LNCAP (cell line): ENCODE data around the gene SNRPN.

Experiments used
- TF ChIP-seq, protein P1 (sequence below): fragments of 450-650 bp; IDR thresholded peaks from 2 replicates; pipeline ENCODE4 v1.5.1; 2017; ENCODE audit warnings: mild to moderate bottlenecking

The SNRPN gene

DNA sequence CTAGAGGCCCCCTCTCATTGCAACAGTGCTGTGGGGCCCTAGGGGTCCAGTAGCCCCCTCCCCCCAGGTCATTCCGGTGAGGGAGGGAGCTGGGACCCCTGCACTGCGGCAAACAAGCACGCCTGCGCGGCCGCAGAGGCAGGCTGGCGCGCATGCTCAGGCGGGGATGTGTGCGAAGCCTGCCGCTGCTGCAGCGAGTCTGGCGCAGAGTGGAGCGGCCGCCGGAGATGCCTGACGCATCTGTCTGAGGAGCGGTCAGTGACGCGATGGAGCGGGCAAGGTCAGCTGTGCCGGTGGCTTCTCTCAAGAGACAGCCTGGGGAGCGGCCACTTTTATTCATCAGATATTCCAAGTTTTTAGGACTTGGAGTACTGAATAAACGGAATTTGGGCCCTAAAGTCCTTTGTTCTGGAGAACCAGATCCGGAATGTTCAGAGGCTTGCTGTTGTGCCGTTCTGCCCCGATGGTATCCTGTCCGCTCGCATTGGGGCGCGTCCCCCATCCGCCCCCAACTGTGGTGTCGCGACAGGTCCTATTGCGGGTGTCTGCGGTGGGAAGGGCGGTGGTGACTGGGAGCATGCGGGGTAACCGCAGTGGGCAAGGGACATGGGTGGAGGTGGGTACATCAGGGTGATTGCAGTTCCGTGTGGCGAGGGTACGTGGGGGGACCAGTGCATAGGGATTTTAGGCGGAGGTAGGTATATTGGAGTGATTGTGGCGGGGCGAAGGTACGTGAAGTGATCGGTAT is at the start of gene SNRPN, which contains the start of gene SNURF:
TSS of gene SNRPN (plus strand) at position 205 of the 748 bp plus-strand sequence. CDS start 19,467 bp downstream, outside the sequence.
TSS of gene SNURF (plus strand) at position 205 of the 748 bp plus-strand sequence. CDS start at position 267, 62 bp downstream.
- TF ChIP-seq, protein P1, sequence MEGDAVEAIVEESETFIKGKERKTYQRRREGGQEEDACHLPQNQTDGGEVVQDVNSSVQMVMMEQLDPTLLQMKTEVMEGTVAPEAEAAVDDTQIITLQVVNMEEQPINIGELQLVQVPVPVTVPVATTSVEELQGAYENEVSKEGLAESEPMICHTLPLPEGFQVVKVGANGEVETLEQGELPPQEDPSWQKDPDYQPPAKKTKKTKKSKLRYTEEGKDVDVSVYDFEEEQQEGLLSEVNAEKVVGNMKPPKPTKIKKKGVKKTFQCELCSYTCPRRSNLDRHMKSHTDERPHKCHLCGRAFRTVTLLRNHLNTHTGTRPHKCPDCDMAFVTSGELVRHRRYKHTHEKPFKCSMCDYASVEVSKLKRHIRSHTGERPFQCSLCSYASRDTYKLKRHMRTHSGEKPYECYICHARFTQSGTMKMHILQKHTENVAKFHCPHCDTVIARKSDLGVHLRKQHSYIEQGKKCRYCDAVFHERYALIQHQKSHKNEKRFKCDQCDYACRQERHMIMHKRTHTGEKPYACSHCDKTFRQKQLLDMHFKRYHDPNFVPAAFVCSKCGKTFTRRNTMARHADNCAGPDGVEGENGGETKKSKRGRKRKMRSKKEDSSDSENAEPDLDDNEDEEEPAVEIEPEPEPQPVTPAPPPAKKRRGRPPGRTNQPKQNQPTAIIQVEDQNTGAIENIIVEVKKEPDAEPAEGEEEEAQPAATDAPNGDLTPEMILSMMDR = no peak

DNA sequence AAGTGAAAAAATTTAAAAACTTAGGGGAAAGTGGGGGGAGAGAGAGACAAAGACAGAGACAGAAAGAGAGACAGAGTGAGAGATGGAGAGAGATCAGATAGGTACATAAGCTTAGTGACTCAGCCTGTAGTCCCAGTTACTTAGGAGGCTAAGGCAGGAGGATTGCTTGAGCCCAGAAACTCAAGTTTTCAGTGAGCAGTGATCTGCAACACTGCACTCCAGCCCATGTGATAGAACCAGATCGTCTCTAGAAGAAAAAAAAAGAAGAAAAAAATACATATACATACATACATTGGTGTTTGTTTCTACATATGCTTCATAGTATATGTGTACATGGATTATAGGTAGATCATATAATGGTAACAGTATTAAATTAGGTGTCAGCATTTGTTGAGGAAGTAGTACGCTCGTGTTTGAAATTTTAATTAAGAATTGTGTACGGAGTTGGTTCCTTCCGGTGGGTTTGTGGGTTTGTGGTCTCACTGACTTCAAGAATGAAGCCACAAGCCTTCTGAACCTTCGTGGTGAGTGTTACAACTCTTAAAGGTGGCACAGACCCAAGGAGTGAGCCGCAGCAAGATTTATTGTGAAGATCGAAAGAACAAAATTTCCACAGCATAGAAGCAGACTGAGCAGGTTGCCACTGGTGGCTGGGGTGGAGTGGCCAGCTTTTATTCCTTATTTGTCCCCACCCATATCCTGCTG is 38.3 kb upstream of the SNRPN start:
- TF ChIP-seq, protein P1 = no peak

DNA sequence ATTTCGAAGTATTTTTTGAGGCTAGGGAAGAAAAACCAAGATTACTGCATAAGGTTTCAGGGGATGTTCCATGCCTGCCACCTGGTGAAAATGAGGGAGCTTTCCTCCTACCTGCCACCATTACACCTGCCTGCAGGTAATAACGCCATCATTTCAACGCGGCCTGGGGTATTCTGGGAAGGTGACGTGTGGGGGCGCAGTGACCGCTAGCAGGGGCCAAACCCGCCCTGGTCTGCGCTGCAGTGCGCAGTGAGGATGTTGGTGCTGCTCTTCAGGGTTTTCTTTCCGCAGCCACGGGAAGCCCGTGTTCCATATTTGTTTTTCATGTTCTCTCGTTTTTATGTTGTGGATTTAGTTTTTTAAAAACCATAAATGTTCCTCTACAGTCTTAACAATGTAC is 37.4 kb upstream of the SNRPN start:
- TF ChIP-seq, protein P1 = no peak

DNA sequence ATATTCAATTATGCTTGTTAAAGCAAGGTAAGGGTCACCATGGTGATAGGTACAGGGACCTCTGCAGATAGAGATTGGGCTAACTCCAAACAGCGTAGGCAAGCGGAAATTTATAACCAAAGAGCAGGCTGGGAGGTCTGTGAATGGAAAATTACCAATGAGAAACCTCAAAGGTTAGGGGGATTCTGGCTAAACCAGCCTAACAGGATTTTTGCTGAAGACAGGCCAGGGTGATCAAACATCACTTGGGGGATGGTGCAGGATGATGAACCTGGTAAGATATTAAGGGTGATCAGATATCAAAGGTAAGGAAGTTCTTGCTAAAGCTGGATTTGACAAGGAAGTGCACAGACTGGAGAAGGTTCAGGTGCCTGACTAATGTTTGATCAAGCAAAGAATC is 35.3 kb upstream of the SNRPN start:
- TF ChIP-seq, protein P1 = no peak

DNA sequence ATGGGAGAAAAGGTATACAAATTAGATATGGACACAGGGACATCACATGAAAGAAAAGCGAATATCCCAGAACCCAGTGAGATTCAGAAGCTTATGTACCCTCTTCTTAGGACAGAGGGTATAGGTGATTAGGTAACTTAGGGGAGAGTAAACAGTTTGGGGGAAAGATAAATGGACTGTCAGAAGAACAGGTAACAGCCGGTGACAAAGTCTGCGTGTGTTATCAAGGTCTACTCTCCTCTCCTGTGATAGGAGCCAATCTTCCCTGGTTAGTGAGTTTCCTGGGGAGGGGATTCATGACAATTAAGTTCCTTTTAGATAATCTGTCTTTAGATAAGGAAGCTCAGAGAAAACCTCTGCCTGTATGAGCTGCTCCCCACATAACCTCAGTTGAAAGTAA is 30.6 kb upstream of the SNRPN start:
- TF ChIP-seq, protein P1 = no peak

DNA sequence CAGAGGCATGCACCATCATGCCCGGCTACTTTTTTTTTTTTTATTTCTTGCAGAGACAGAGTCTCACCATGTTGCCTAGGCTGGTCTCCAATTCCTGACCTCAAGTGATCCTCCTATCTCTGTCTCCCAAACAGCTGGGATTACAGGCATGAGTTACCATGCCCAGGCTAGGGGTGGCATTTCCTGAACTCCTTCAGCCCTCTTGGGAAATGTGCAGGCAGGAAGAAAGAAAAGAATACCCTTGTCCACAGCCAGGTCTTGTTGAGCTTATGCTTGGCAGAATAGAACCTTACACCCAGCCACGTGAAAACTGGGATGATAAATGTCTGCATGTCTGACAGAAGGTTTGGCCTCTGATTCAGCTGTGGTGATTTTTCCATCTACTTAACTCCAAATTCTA is 30.2 kb upstream of the SNRPN start:
- TF ChIP-seq, protein P1 = no peak

DNA sequence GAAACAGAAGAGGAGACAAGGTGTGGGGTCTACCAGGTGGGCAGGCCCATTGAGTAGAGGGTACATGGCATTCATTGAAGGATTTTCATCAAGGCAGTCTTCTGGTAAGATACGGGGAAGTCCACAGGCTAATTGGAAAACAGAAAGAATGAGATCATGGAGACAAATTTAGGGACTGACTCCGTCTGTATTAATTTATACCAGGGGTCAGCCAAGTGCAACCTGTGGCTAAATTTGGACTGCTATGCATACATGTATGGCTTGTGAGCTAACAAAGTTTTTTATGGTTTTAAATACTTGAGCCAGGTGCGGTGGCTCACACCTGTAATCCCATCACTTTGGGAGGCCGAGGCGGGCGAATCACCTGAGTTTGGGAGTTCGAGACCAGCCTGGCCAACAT is 21.1 kb upstream of the SNRPN start:
- TF ChIP-seq, protein P1 = no peak
